Caco-2 (cell line): ENCODE measurements around the gene FAM120B. TPM values are rescaled to one million over a fixed set of nuclear protein-coding genes. Genes with fewer than 3 reads are reported as not detected.

Experiments
- BruUV-seq: library from RNA; stranded (reverse); fragments of 400-500 nt; replicated peaks from 2 replicates; lab custom pipeline; 2021; lab: Mats Ljungman, UMichigan
- CTCF ChIA-PET: fragments of 300-600 bp; sonication (Branson Sonifier 250); formaldehyde crosslinking; loops from one replicate; lab custom pipeline; 2022; ENCODE audit warnings: antibody characterized with exemption; lab: Charles Lee
- POLR2A ChIA-PET: fragments of 300-600 bp; sonication (Branson Sonifier 250); formaldehyde crosslinking; loops from one replicate; lab custom pipeline; 2022; ENCODE audit warnings: antibody characterized with exemption; lab: Charles Lee
- DNase-seq, 2 experiments: peaks; one replicate each; pipeline versions ENCODE4 v3.0.0 to v3.0.0-alpha.2; 2020 to 2022
- H3K27me3 ChIP-seq: replicated peaks from 2 replicates; pipeline ENCODE4 v1.6.0; 2011; ENCODE audit warnings: low read length; ENCODE audit not compliant: control insufficient read depth, insufficient read depth
- H3K36me3 ChIP-seq: 2 replicates; pipeline ENCODE4 v1.5.1; 2011; ENCODE audit warnings: low read length; ENCODE audit not compliant: control insufficient read depth, insufficient read depth
- H3K4me1 ChIP-seq: fragments of 250-450 bp; sonication (Bioruptor Pico); 2 replicates; pipeline ENCODE4 v1.5.1; 2020; ENCODE audit warnings: mild to moderate bottlenecking
- H3K4me3 ChIP-seq: 2 replicates; pipeline ENCODE4 v1.5.1; 2011; ENCODE audit warnings: low read depth, mild to moderate bottlenecking, control low read depth, low read length
- H3K9me3 ChIP-seq: fragments of 250-450 bp; sonication (Bioruptor Pico); 2 replicates; pipeline ENCODE4 v1.5.1; 2020; ENCODE audit warnings: mild to moderate bottlenecking, moderate library complexity
- H3K27ac Mint-ChIP-seq: one replicate; pipeline ENCODE4 v1.8.0; 2022; ENCODE audit warnings: mixed read lengths; ENCODE audit not compliant: unreplicated experiment
- H3K27me3 Mint-ChIP-seq: one replicate; pipeline ENCODE4 v1.8.0; 2022; ENCODE audit warnings: mixed read lengths; ENCODE audit not compliant: insufficient read depth, unreplicated experiment
- H3K36me3 Mint-ChIP-seq: one replicate; pipeline ENCODE4 v1.8.0; 2022; ENCODE audit warnings: mild to moderate bottlenecking, mixed read lengths; ENCODE audit not compliant: insufficient read depth, unreplicated experiment
- H3K4me1 Mint-ChIP-seq: one replicate; pipeline ENCODE4 v1.8.0; 2022; ENCODE audit warnings: low read depth, mixed read lengths; ENCODE audit not compliant: unreplicated experiment
- H3K4me3 Mint-ChIP-seq: one replicate; pipeline ENCODE4 v1.8.0; 2022; ENCODE audit warnings: mild to moderate bottlenecking, moderate library complexity, mixed read lengths; ENCODE audit not compliant: unreplicated experiment
- H3K9me3 Mint-ChIP-seq: one replicate; pipeline ENCODE4 v1.8.0; 2022; ENCODE audit warnings: mixed read lengths; ENCODE audit not compliant: unreplicated experiment
- intact Hi-C: fragments of 100-400 bp; cut with micrococcal nuclease; formaldehyde crosslinking; loops from one replicate; pipeline ENCODE4 v1.10.0; 2022; ENCODE audit not compliant: unreplicated experiment
- total RNA-seq: library from RNA; stranded (reverse); gene quantifications from 2 replicates; pipeline ENCODE4 v1.2.3, GENCODE V29; 2022
- TF ChIP-seq, protein P1 (sequence below), 2 experiments: fragments of 200-600 bp in 1 of 2; IDR thresholded peaks; 1 replicate in 1 of 2; 2 replicates in 1 of 2; pipeline versions ENCODE4 v1.5.1 to v1.8.0; 2011 to 2022; ENCODE audit warnings: antibody characterized with exemption in 1 of 2, control low read depth in 1 of 2, inconsistent platforms in 1 of 2, low read depth in 1 of 2, low read length in 1 of 2, mild to moderate bottlenecking in 1 of 2, moderate library complexity in 1 of 2; ENCODE audit not compliant: insufficient read depth in 1 of 2, severe bottlenecking in 1 of 2, unreplicated experiment in 1 of 2

FAM120B gene
- total RNA-seq, 1 experiment from 2014 or later, result 21.0 TPM

DNA sequence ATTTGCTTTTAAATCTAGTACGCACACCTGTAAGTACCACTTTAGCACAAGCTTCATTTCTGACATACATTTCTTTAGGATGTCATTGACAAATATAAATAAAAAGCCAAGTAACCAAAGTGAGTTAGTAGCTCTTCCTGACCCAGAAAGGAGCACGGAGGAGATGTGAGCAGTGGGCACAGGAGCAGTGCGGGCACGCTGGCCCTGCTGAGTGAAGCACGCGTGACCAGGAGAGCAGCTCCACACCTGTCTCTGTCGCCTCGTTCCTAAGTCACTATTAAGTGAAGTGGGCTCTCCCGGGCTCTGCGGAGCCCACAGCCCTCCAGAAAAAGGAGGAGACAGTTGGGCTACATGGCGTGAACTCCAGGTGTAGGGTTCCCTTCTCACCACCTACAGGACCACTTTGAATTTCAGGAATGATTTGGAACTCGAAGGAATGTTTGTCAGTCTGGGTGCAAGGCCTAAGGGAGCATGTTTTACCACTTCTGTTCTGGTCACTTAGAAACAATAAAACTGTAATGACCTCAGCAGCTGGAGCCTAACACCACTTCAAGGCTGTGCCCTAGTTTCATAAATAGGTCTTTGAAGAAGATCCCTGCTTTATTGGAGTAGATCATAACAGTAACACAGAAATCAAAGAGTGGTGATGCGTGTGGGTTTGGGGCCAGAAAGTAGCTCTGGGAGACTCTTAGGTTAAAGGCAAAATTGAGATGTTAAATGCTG lies 95.9 kb downstream of the FAM120B start:
- CTCF ChIA-PET, result no interaction called here
- TF ChIP-seq, protein P1, sequence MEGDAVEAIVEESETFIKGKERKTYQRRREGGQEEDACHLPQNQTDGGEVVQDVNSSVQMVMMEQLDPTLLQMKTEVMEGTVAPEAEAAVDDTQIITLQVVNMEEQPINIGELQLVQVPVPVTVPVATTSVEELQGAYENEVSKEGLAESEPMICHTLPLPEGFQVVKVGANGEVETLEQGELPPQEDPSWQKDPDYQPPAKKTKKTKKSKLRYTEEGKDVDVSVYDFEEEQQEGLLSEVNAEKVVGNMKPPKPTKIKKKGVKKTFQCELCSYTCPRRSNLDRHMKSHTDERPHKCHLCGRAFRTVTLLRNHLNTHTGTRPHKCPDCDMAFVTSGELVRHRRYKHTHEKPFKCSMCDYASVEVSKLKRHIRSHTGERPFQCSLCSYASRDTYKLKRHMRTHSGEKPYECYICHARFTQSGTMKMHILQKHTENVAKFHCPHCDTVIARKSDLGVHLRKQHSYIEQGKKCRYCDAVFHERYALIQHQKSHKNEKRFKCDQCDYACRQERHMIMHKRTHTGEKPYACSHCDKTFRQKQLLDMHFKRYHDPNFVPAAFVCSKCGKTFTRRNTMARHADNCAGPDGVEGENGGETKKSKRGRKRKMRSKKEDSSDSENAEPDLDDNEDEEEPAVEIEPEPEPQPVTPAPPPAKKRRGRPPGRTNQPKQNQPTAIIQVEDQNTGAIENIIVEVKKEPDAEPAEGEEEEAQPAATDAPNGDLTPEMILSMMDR (IDR thresholded peaks at IDR 0.05; ENCODE audit: insufficient read depth in 1 of 2, low read depth in 1 of 2, low read length in 1 of 2, severe bottlenecking in 1 of 2, unreplicated experiment in 1 of 2), result no peak
- no peak overlapping the region for H3K27ac Mint-ChIP-seq
- POLR2A ChIA-PET, result no interaction called here
- DNase-seq, result no peak
- intact Hi-C loops, result no loop called here
- BruUV-seq, result no TSS peak
- no peak overlapping the region for H3K4me3 Mint-ChIP-seq
- H3K9me3 ChIP-seq, result no peaks in the 10 kb centered on the region
- H3K36me3 Mint-ChIP-seq, result peaks cover 11% of the 10 kb centered on the region
- no peaks in the 10 kb centered on the region for H3K4me1 Mint-ChIP-seq
- no peaks in the 10 kb centered on the region; the same call in 1 of the 2 replicates for H3K36me3 ChIP-seq
- no peaks in the 10 kb centered on the region for H3K27me3 Mint-ChIP-seq
- H3K9me3 Mint-ChIP-seq, result no peaks in the 10 kb centered on the region
- no peak overlapping the region for H3K4me3 ChIP-seq
- H3K27me3 ChIP-seq, result no peaks in the 10 kb centered on the region
- H3K4me1 ChIP-seq, result no peaks in the 10 kb centered on the region

DNA sequence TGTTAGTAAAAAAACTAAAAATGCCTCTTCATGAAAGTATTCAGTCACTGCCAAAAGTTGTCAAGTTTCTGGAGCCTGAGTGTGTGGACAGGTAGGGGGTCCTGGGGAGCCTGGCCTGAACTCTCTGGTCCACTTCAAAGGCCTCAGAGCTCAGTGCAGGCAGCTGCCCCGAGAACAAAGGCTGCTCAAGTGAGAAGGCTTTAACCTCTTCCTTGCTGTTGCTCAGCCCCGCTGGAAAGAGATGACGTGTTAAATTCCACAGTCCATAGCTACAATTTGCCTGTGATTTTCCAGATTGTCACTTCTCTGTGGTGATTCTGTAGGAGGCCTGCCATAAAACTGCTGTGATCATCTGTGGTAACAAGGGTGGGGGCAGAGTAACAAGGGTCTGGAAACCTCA lies 96.9 kb downstream of the FAM120B start:
- H3K9me3 Mint-ChIP-seq, result no peaks in the 10 kb centered on the region
- Histone ChIP-seq H3K9me3 (no peaks in the 10 kb centered on the region), H3K4me1 (no peaks in the 10 kb centered on the region), H3K4me3 (no peak overlapping the region), H3K36me3 (no peaks in the 10 kb centered on the region; the same call in 1 of the 2 replicates), H3K27me3 (no peaks in the 10 kb centered on the region)
- no peaks in the 10 kb centered on the region for H3K27me3 Mint-ChIP-seq
- CTCF ChIA-PET, result no interaction called here
- TF ChIP-seq, protein P1 (IDR thresholded peaks at IDR 0.05; ENCODE audit: insufficient read depth in 1 of 2, low read depth in 1 of 2, low read length in 1 of 2, severe bottlenecking in 1 of 2, unreplicated experiment in 1 of 2), result no peak
- intact Hi-C loops, result no loop called here
- H3K27ac Mint-ChIP-seq, result no peak overlapping the region
- POLR2A ChIA-PET, result no interaction called here
- H3K36me3 Mint-ChIP-seq, result peaks cover 11% of the 10 kb centered on the region
- H3K4me1 Mint-ChIP-seq, result no peaks in the 10 kb centered on the region
- H3K4me3 Mint-ChIP-seq, result no peak overlapping the region
- no TSS peak for BruUV-seq
- no peak for DNase-seq

DNA sequence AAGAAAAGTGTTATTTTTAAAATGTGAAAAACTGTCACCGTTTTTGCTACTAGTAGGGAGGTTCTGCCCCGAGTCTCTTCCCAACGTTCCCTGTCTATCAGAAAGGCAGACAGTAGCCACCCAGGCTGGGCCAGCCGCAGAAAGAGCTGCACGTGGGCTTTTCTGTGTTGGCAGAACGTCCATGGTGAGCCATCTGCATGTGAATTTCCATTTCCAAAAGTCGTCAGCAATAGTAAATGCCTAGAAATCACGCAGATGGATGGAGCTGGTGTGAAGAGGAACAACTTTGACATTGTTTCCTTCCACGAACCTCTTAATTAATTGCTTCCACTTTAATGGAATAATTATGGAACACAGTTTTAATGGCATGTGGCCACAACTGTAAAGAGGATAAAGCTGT lies 97.5 kb downstream of the FAM120B start:
- H3K9me3 Mint-ChIP-seq, result no peaks in the 10 kb centered on the region
- no peaks in the 10 kb centered on the region for H3K4me1 Mint-ChIP-seq
- H3K27ac Mint-ChIP-seq, result no peak overlapping the region
- no peaks in the 10 kb centered on the region; the same call in 1 of the 2 replicates for H3K36me3 ChIP-seq
- ChIA-PET CTCF (no interaction called here), POLR2A (no interaction called here)
- BruUV-seq, result no TSS peak
- TF ChIP-seq, protein P1 (IDR thresholded peaks at IDR 0.05; ENCODE audit: insufficient read depth in 1 of 2, low read depth in 1 of 2, low read length in 1 of 2, severe bottlenecking in 1 of 2, unreplicated experiment in 1 of 2), result no peak
- no peak overlapping the region for H3K4me3 ChIP-seq
- no peaks in the 10 kb centered on the region for H3K4me1 ChIP-seq
- intact Hi-C loops, result no loop called here
- H3K4me3 Mint-ChIP-seq, result no peak overlapping the region
- H3K27me3 ChIP-seq, result no peaks in the 10 kb centered on the region
- no peak for DNase-seq
- H3K27me3 Mint-ChIP-seq, result no peaks in the 10 kb centered on the region
- no peaks in the 10 kb centered on the region for H3K9me3 ChIP-seq
- H3K36me3 Mint-ChIP-seq, result peaks cover 11% of the 10 kb centered on the region
